CD14-positive monocyte (primary cell): ENCODE results near the gene GMCL2. TPM values are rescaled to one million over a fixed set of nuclear protein-coding genes. Genes with fewer than 3 reads are reported as not detected.

Experiments
- DNase-seq, 3 donors: peaks; one replicate each; pipeline ENCODE4 v3.0.0-alpha.2; 2011 to 2022
- H2AFZ ChIP-seq: 2 replicates; pipeline ENCODE4 v1.6.0; 2012; ENCODE audit warnings: mild to moderate bottlenecking, low read depth, low read length, inconsistent platforms; ENCODE audit not compliant: insufficient read depth, poor library complexity, severe bottlenecking
- H3K27ac ChIP-seq, 2 donors: 1 replicate in 1 of 2; 2 replicates in 1 of 2; pipeline ENCODE4 v1.5.1; 2012 to 2013; ENCODE audit warnings: low read length in 2 of 2, control low read depth in 1 of 2, inconsistent platforms in 1 of 2, low read depth in 1 of 2, mild to moderate bottlenecking in 1 of 2
- H3K27me3 ChIP-seq, 2 donors: one replicate each; pipeline versions ENCODE4 v1.6.0 to v1.6.1; 2011 to 2013; ENCODE audit warnings: low read length in 2 of 2; ENCODE audit not compliant: control insufficient read depth in 2 of 2, insufficient read depth in 2 of 2
- H3K36me3 ChIP-seq, 2 donors: replicated peaks in 1 of 2; 1 replicate in 1 of 2; 2 replicates in 1 of 2; pipeline versions ENCODE4 v1.5.1 to v1.6.1; 2012 to 2013; ENCODE audit warnings: low read length in 2 of 2, control low read depth in 1 of 2, inconsistent platforms in 1 of 2, mild to moderate bottlenecking in 1 of 2; ENCODE audit not compliant: insufficient read depth in 2 of 2, control insufficient read depth in 1 of 2
- H3K4me1 ChIP-seq, 2 donors: 1 replicate in 1 of 2; 2 replicates in 1 of 2; pipeline versions ENCODE4 v1.5.1 to v1.6.1; 2012 to 2013; ENCODE audit warnings: low read length in 2 of 2, control low read depth in 1 of 2, inconsistent platforms in 1 of 2, mild to moderate bottlenecking in 1 of 2, moderate library complexity in 1 of 2; ENCODE audit not compliant: insufficient read depth in 2 of 2, control insufficient read depth in 1 of 2
- H3K4me2 ChIP-seq: replicated peaks from 2 replicates; pipeline ENCODE3; 2012; ENCODE audit warnings: low read length, moderate library complexity, mild to moderate bottlenecking; ENCODE audit not compliant: poor library complexity, severe bottlenecking; ENCODE audit errors: extremely low read depth
- H3K4me3 ChIP-seq, 3 experiments: fragments of 200-600 bp in 1 of 3; sonication (generic) in 1 of 3; replicated peaks in 1 of 3; 1 replicate in 2 of 3; 2 replicates in 1 of 3; pipeline ENCODE4 v1.5.1; 2011 to 2013; ENCODE audit warnings: low read length in 3 of 3, mild to moderate bottlenecking in 3 of 3, control low read depth in 2 of 3, low read depth in 2 of 3, inconsistent platforms in 1 of 3, moderate library complexity in 1 of 3
- H3K79me2 ChIP-seq: 2 replicates; pipeline ENCODE4 v1.6.0; 2012; ENCODE audit warnings: mild to moderate bottlenecking, control low read depth, inconsistent platforms, low read length, moderate library complexity; ENCODE audit not compliant: insufficient read depth
- H3K9ac ChIP-seq: 2 replicates; pipeline ENCODE4 v1.6.0; 2017; ENCODE audit warnings: low read length, mild to moderate bottlenecking; ENCODE audit not compliant: insufficient read depth, poor library complexity, severe bottlenecking
- H3K9me3 ChIP-seq, 2 donors: replicated peaks in 1 of 2; 1 replicate in 1 of 2; 2 replicates in 1 of 2; pipeline versions ENCODE4 v1.5.1 to v1.6.1; 2012 to 2013; ENCODE audit warnings: low read length in 2 of 2, control low read depth in 1 of 2; ENCODE audit not compliant: control insufficient read depth in 1 of 2, insufficient read depth in 1 of 2
- H4K20me1 ChIP-seq: 2 replicates; pipeline ENCODE4 v1.6.0; 2012; ENCODE audit warnings: mild to moderate bottlenecking, low read length, control low read depth, moderate library complexity; ENCODE audit not compliant: insufficient read depth
- H3K27ac Mint-ChIP-seq, 7 donors: one replicate each; pipeline ENCODE4 v1.8.0; 2020; ENCODE audit warnings: mild to moderate bottlenecking in 7 of 7, mixed read lengths in 7 of 7, moderate library complexity in 6 of 7, inconsistent platforms in 2 of 7
- H3K27me3 Mint-ChIP-seq, 3 donors: one replicate each; pipeline ENCODE4 v1.8.0; 2021 to 2022; ENCODE audit warnings: low read depth in 3 of 3, mild to moderate bottlenecking in 3 of 3, mixed read lengths in 3 of 3, moderate library complexity in 3 of 3, inconsistent platforms in 1 of 3
- H3K36me3 Mint-ChIP-seq, 2 donors: one replicate each; pipeline ENCODE4 v1.8.0; 2020; ENCODE audit warnings: mixed read lengths in 2 of 2, inconsistent platforms in 1 of 2, mild to moderate bottlenecking in 1 of 2
- H3K4me1 Mint-ChIP-seq: one replicate; pipeline ENCODE4 v1.8.0; 2020; ENCODE audit warnings: mild to moderate bottlenecking, mixed read lengths
- H3K4me3 Mint-ChIP-seq, 2 donors: one replicate each; pipeline ENCODE4 v1.8.0; 2020; ENCODE audit warnings: mild to moderate bottlenecking in 2 of 2, mixed read lengths in 2 of 2, moderate library complexity in 1 of 2
- H3K9me3 Mint-ChIP-seq, 7 donors: one replicate each; pipeline ENCODE4 v1.8.0; 2020 to 2022; ENCODE audit warnings: mixed read lengths in 7 of 7, mild to moderate bottlenecking in 6 of 7, moderate library complexity in 6 of 7, inconsistent platforms in 2 of 7
- WGBS: methylation state at CpG from one replicate; pipeline ENCODE4 v1.1.5; 2013; ENCODE audit warnings: missing lambda C conversion rate; ENCODE audit not compliant: insufficient coverage; 5-methylcytosine and 5-hydroxymethylcytosine counted together
- intact Hi-C, 2 donors: fragments of 100-400 bp; cut with micrococcal nuclease; formaldehyde crosslinking; loops; one replicate each; pipeline versions ENCODE4 v1.15.0 to v1.15.1; 2023
- polyA plus RNA-seq, 3 donors: library from polyadenylated mRNA; depleted of rRNA in 1 of 3; unstranded in 2 of 3; stranded (reverse) in 1 of 3; fragments of 300-500 nt in 2 of 3; fragments of >200 nt in 1 of 3; fragmentation: Illumina TruSeq in 2 of 3; gene quantifications; 1 replicate in 2 of 3; 2 replicates in 1 of 3; pipeline ENCODE4 v1.2.3, GENCODE V29; 2012 to 2021
- TF ChIP-seq, protein P1 (sequence below): fragments of 200-600 bp; IDR thresholded peaks from one replicate; pipeline ENCODE4 v1.8.0; 2022; ENCODE audit warnings: antibody characterized with exemption, mild to moderate bottlenecking

GMCL2 gene
- polyA plus RNA-seq, 3 donors: not detected

DNA sequence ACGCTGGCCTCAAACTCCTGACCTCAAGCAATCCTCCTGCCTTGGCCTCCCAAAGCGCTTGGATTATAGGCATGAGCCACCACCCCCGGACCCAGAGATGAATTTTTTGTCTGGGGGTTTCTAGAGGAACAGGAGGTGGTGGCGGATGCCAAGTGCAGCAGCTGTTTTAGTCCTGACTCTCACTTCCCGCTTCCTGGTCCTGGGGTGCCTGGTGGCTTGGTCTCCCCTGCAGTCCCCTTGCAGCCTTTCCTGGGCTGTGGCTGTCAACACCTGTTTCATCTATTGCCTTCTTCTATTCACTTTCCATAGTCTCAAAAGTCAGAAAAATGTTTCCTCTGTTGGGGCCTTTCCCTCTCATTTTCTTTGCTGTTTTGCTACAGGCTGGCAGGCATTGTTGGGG lies 27.0 kb downstream of the GMCL2 start:
- peaks cover 8 to 9% of the 10 kb centered on the region in 2 donors for H3K4me1 ChIP-seq
- Mint-ChIP-seq H3K9me3 (no peaks in the 10 kb centered on the region), H3K4me3 (no peak overlapping the region), H3K36me3 (no peaks in the 10 kb centered on the region), H3K27ac (no peak overlapping the region), H3K27me3 (peaks cover 8 to 23% (median 12%) of the 10 kb centered on the region in 3 donors), H3K4me1 (peaks cover 10% of the 10 kb centered on the region)
- intact Hi-C loops: no loop called here
- no peaks in the 10 kb centered on the region for H3K79me2 ChIP-seq
- no peaks in the 10 kb centered on the region for H3K36me3 ChIP-seq
- no peak for DNase-seq
- H3K27ac ChIP-seq: no peak overlapping the region
- TF ChIP-seq, protein P1, sequence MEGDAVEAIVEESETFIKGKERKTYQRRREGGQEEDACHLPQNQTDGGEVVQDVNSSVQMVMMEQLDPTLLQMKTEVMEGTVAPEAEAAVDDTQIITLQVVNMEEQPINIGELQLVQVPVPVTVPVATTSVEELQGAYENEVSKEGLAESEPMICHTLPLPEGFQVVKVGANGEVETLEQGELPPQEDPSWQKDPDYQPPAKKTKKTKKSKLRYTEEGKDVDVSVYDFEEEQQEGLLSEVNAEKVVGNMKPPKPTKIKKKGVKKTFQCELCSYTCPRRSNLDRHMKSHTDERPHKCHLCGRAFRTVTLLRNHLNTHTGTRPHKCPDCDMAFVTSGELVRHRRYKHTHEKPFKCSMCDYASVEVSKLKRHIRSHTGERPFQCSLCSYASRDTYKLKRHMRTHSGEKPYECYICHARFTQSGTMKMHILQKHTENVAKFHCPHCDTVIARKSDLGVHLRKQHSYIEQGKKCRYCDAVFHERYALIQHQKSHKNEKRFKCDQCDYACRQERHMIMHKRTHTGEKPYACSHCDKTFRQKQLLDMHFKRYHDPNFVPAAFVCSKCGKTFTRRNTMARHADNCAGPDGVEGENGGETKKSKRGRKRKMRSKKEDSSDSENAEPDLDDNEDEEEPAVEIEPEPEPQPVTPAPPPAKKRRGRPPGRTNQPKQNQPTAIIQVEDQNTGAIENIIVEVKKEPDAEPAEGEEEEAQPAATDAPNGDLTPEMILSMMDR: no peak
- H4K20me1 ChIP-seq: no peaks in the 10 kb centered on the region
- H3K4me3 ChIP-seq: no peak overlapping the region
- no peaks in the 10 kb centered on the region for H3K9me3 ChIP-seq
- peaks cover 0 to 4% of the 10 kb centered on the region in 2 donors for H3K27me3 ChIP-seq
- no peak overlapping the region for H2AFZ ChIP-seq
- H3K4me2 ChIP-seq: no peak overlapping the region
- H3K9ac ChIP-seq: no peak overlapping the region
- 64% methylated on average over 2 of the region's 5 CpGs for WGBS

DNA sequence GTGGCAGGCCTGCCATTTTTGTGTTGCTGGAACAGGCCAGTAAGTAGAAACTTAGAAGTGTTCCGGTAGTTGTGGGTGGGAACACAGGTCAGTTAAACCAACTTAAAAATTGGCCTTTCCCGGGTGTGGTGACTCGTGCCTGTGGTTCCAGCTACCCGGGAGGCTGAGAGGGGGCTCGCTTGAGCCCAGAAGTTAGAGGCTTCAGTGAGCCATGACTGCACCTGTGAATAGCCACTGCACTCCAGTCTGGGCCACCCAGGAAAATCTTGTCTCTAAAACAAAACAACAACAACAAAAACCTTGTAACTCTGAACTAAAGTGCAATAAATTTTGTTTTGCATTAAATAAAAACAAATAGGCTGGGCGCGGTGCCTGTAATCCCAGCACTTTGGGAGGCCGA lies 32.1 kb downstream of the GMCL2 start:
- no peak overlapping the region for H3K4me3 ChIP-seq
- H3K9me3 ChIP-seq: no peaks in the 10 kb centered on the region
- no peaks in the 10 kb centered on the region for H3K27me3 Mint-ChIP-seq
- no peak overlapping the region for H3K9ac ChIP-seq
- no peak for DNase-seq
- peaks cover 10% of the 10 kb centered on the region for H3K79me2 ChIP-seq
- peaks cover 0 to 3% (median 0%) of the 10 kb centered on the region in 7 donors for H3K9me3 Mint-ChIP-seq
- peaks cover 9 to 17% of the 10 kb centered on the region in 2 donors for H3K4me1 ChIP-seq
- TF ChIP-seq, protein P1: no peak
- WGBS: 80% methylated on average over 5 of the region's 8 CpGs
- no peaks in the 10 kb centered on the region for H3K27me3 ChIP-seq
- peaks cover 10 to 12% of the 10 kb centered on the region in 2 donors for H3K36me3 ChIP-seq
- H3K4me1 Mint-ChIP-seq: peaks cover 17% of the 10 kb centered on the region
- no peak overlapping the region for H3K27ac Mint-ChIP-seq
- no peak overlapping the region for H3K27ac ChIP-seq
- no peak overlapping the region for H2AFZ ChIP-seq
- intact Hi-C loops: loop anchor here in 1 of 2 donors (2.0 kb wide), 1 partner anchor 24 kb away; the partner anchor contains the start of gene RMND5B
- H4K20me1 ChIP-seq: no peaks in the 10 kb centered on the region
- H3K36me3 Mint-ChIP-seq: peaks cover 11 to 16% of the 10 kb centered on the region in 2 donors
- H3K4me2 ChIP-seq: no peak overlapping the region
- no peak overlapping the region for H3K4me3 Mint-ChIP-seq
